GM19395 (cell line): ENCODE measurements around the gene NCAM1.
"Not testable (repeated sequence)": the region's sequence is repeated elsewhere in the genome, so short reads cannot be mapped to it uniquely, and the experiment has no call there.

Source experiments
- ATAC-seq: cut with Tn5 transposase; IDR thresholded peaks from one replicate; pipeline ENCODE4 v1.9.1; 2021; ENCODE audit warnings: mild to moderate bottlenecking, moderate library complexity; ENCODE audit not compliant: unreplicated experiment

NCAM1 gene

DNA sequence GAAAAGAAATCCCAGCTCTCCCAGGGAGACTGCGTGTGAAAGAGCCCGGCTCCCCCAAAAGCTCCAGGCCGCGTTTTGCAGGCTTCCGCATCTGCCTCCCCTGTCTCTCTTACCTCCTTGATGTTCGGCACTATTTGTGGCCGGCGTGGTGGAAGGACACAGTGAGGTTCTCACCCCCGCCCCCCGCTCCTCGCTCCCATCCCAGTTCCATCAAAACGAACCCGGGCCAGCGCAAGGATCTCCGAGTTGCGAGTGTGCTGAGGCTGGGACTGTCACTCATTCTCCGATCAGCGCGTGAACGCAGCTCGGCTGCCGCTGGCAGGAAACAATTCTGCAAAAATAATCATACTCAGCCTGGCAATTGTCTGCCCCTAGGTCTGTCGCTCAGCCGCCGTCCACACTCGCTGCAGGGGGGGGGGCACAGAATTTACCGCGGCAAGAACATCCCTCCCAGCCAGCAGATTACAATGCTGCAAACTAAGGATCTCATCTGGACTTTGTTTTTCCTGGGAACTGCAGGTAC, at the start of gene NCAM1:
TSS of gene NCAM1 (plus strand) at position 275 of the 523 bp plus-strand sequence.
- ATAC-seq: no peak

- ATAC-seq: no peak
These were observed 38.6 kb upstream of the NCAM1 start for GRCh38 chr11:112922606-112923005.

DNA sequence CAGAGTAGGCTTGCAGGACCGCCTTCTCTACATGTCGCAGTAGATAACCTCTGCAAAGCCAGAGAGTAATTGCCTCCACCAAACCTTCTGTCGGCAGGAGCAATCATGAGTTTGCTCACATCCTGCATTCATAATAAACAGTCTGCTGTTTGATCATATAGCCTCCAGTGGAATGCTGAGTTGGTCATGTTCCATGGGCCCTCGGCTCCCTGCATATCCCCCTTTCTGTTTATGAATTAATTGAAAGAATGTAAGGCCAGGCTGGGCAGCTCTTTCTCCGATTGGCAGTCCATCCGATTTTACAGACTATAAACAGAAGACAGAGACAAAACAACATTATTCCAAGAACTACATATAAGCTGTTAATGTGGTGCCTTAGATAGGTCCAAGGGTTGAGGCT, 36.4 kb upstream of the NCAM1 start:
- ATAC-seq: not testable (repeated sequence)

DNA sequence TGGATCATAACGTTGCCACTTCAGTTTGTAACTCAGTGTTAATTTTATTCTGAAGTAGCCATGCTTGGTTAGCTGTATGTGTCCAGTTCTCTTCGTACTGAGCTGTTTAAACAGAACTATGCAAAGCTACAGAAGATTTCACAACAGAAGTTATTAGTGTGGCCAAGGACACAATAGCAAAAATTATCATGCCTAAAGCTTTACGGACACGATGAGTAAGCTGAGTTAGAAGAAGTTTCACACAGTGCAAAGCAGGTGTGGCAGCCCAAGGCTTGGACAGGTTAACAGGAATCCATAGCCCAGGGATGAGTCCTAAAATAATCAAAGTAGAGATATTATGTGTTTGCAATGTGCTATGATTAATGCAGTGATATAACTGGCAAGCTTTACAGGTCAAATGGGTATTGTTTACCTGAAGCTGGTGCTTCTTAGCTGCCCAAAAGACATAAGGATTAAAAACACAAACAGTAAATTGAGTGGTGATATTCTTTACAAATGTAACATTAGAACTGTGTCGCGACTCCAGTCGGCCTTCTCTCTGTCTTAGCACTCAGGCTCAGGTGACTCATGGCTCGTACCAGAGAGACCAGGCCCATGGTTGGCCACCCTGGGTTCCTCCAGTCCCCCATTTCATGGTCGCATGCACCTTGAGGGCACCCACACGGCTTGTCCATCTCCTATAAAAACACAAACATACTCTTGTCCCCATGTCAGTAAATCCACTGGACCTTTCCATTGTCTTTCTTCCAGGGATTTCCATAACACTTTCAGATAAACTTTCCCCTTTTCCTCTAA, 35.5 kb upstream of the NCAM1 start:
- no peak for ATAC-seq

DNA sequence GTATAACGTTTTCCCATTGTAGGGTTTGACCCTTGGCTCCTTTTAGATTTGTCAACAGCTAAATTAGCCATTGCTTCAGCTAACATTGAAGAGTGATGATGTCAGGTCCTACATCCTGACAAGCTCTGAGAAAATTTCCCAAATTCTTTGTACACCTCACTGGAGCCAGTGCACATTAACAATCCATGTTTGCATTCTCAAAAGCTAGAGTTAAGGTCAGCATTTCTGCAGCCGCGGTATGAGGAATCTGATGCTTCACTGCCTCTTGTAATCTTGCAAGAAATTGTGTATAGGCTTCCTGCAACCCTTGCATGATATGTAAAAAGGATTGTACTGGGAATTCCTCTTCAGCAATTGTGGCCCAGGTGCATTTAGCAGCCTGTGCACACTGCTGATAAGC, 33.1 kb upstream of the NCAM1 start:
- ATAC-seq: no peak

DNA sequence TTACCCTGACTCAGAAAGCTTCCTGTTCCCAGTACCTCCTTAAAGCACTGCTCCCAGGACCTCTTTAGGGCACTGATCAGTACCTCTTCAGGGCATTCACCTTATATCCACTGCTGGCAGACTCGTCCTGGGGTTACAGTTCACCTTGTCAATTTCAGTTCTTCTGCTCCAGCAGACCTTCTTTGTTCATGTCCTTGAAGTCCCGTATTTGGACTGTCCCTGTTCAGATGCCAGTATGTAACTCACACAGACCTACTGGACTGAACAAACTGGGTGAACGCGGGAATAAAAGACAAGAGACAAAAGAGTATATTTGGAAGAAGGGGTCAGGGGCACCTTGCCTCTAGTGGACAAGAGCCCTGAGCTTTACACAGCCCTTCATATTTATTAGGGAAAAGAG, 31.8 kb upstream of the NCAM1 start:
- ATAC-seq: no peak

DNA sequence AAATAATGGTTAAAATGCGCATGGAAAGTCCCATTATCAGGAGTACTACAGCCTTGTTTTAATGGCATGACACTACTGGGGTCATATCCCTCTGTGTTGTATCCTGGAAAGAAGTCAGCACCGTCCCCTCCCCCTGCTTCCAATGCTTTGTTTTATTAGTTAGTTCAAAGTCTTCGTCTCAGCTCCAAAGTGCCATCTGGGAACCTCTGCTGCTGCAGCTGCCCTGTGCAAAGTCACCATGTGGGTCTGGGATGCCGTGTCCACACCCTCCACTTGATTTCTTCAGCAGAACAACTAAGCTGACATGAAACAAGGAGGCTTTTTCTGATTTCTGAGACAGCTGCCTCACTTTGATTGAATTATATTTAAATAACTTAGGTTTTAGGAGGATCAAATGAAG, 29.5 kb upstream of the NCAM1 start:
- ATAC-seq: no peak

GRCh38 chr11:112932593-112932992, 28.6 kb upstream of the NCAM1 start:
- ATAC-seq: no peak

DNA sequence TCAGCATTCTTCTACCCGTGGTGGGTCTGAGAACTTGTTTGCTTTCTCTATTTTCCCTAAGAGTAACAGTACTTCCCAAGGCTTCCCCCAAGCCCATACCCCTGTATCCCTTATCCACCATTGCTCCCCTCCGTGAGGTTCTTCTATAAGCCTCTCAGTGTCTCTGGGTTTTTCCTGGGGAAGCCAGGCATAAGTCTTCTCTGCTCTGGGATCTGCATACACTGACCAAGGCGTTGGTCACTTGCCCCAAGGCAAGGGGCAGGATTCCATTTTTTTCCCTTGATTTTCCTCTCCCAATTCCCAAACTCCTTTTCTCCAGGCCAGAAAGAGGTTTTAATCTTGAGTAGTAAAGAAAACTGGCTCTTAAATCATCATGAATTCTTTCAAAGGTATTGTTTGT, 27.2 kb upstream of the NCAM1 start:
- ATAC-seq: no peak

DNA sequence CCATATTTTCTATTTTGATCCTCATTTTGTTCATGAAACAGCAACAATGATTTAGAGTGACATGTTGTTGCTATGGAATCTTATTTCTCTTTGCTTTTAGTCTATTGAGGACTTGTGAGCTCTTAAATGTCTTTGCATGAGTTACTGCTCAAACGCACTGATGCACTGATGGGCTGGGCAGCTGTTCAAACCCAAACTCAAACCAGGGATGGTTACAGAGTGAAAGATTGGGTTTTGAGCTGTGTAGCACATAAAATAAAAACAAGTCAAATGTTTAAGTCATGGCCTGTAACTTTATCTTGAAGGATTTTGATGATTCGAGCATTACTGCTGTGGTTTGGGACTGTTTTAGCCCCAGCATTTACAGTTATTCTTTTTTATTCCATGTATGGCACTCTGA, 20.1 kb upstream of the NCAM1 start:
- no peak for ATAC-seq

GRCh38 chr11:112942966-112943643, 18.1 kb upstream of the NCAM1 start:
- no peak for ATAC-seq

DNA sequence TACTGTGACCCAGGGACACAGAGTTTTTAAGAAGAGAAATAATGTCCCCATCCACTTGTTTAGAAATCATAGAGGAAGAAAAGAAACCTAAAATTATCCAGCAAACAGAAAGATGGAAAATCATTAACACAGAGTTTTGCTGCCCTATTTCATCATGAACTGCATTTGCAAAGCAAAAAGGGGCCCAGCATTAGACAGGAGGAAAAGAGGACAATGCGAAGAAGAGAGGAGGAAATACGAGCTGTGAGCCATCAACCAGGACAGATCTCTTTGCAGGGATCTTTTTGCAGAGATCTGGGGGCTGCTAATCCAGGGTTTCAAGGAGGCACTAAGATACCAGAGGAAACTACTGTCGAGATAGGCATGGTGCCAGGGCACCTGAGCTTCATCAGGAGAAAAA, 14.4 kb upstream of the NCAM1 start:
- ATAC-seq: no peak

GRCh38 chr11:112949781-112950575, 11.2 kb upstream of the NCAM1 start:
- no peak for ATAC-seq

DNA sequence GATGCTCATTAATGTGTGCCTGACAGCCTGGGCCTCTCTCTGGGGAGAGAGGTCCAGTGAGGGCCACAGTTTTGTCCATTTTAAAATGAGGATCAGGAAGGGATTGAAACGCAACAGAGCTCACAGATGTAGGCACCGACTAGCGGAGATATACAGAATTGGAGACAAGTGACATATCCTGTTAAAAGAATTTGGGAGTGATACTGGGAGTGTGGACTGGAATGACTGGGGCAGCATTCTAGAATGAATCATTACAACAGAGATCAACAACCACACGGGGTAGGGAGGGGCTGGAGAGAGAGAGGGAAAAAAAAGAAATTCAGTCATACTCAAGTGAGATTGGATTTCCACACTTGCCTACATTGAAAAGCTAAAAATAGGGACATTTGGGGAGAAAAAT, 2.5 kb upstream of the NCAM1 start:
- no peak for ATAC-seq

DNA sequence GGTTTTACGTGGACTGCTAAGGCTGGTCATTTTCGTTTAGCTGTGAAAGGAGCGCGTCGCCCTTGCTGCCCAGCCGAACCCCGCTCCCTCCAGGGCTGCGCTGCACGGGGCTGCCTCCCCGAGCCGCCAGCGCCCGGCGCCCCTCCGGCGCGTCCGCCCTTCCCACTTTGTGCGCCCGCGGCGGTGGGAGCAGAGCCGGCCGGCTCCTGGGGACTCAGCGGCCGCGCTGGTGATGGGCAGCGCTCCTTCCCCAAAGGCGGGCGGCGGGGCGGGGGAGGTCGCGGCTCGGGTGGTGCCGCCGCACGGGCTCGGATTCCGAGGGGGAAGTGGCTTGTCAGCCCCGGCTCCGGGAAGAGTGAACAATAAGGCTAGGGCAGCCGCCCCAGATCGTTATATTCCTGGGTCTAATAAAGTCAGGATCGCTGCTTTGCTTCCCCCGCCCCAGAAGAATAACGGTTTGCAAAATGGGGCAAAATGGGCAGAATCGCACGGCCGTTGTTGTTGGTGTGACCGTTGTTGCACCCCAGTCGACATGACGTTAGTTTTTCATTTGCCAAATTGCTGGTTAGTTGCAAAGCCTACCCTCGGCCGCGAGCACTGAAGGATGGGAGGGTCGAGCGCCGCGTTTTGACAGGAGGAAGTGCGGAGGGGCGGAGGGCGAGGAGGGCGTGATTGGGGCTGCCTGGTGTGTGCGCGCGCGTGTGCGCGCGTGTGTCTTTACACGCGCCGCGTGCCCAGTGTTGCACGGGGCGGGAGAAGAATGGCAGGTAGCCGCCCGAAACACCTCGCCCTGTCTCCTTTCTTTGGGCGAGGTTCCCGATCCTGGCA, 745 bp downstream of the NCAM1 start:
- ATAC-seq: no peak

DNA sequence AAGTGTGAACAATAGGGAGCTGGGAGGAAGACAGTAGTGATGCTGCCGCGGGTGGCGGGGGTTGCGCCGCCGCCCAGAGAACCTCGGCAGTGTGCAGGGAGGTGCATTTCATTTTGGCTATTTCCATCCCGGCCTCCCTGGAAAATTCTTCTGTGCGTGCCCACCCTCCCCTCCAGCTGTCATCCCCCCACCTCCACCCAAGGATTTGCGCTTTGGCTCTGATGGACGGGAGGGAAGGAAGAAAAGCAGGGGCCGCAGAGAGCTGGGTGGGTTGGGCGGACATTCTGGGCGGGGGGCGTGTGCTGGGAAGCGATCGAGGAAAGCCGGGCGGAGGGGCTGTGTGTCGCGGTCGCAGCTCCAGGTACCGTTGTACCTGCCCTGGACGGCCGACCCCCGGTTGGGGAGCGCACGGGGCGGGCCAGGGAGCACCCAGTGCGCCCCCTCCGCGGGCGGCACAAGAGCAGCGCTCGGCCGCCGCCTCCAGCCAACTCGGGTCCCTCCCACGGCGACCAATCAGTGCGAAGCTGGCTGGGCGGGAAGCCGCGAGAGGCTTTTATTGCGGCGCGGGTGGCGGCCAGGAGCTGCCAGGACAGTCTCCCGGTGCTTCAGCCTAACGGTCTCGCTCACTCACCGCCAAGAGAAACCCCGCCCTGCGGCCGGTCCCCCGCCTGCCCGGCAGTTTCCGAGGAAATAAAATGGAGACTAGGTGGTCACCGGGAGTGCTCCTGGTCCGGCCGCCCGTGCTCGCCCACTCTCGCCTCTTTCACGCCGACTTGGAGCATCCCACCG, 1.6 kb downstream of the NCAM1 start:
- no peak for ATAC-seq

GRCh38 chr11:112963368-112963955, 2.2 kb downstream of the NCAM1 start:
- ATAC-seq: no peak

DNA sequence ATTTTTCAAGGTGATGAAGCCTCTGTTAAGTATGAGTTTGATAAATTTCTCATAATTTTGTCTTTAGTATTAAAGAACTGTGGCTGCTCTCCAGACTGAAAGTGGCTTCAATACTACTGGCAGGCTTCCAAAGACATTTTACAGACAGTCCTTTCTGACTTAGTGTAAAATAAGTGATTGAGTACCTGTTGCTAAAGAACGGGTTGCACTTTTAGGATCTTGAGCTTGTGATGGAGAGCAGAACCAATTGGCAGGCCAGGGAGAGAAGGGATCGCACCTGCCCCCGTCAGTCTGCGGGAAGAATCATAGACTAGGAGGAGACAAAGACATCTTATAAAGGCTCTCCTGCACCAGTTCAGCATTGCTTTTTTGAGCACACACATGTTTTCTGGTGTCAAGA, 4.4 kb downstream of the NCAM1 start:
- ATAC-seq: no peak

GRCh38 chr11:112966561-112966960, 5.3 kb downstream of the NCAM1 start:
- no peak for ATAC-seq
